Mesenchymal stem cell (in vitro differentiated cells and primary cell): ENCODE measurements around the gene OR11A1.

ENCODE experiments used
- DNase-seq: peaks from one replicate; pipeline ENCODE4 v3.0.0-alpha.2; 2013
- H2AFZ ChIP-seq: one replicate; pipeline ENCODE4 v1.6.1; 2013; ENCODE audit warnings: low read depth, mild to moderate bottlenecking, control low read depth, inconsistent platforms, low read length, moderate library complexity
- H2AK5ac ChIP-seq: 2 replicates; pipeline ENCODE4 v1.6.1; 2013; ENCODE audit warnings: low read length, moderate library complexity, mild to moderate bottlenecking, inconsistent platforms; ENCODE audit not compliant: severe bottlenecking
- H2BK120ac ChIP-seq: one replicate; pipeline ENCODE4 v1.6.1; 2013; ENCODE audit warnings: low read depth, mild to moderate bottlenecking, inconsistent platforms, low read length, moderate library complexity
- H2BK12ac ChIP-seq, 2 experiments: one replicate each; pipeline ENCODE4 v1.6.1; 2013; ENCODE audit warnings: inconsistent platforms in 2 of 2, low read length in 2 of 2, mild to moderate bottlenecking in 2 of 2, moderate library complexity in 2 of 2, control low read depth in 1 of 2
- H2BK15ac ChIP-seq: one replicate; pipeline ENCODE4 v1.6.1; 2013; ENCODE audit warnings: mild to moderate bottlenecking, low read depth, inconsistent platforms; ENCODE audit not compliant: poor library complexity, severe bottlenecking
- H2BK5ac ChIP-seq: 2 replicates; pipeline ENCODE4 v1.6.1; 2013; ENCODE audit warnings: low read depth, mild to moderate bottlenecking, low read length, control low read depth, inconsistent platforms; ENCODE audit not compliant: poor library complexity, severe bottlenecking
- H3K14ac ChIP-seq, 2 experiments: one replicate each; pipeline ENCODE4 v1.6.1; 2013; ENCODE audit warnings: inconsistent platforms in 2 of 2, low read length in 2 of 2, control low read depth in 1 of 2, mild to moderate bottlenecking in 1 of 2, moderate library complexity in 1 of 2
- H3K18ac ChIP-seq, 2 experiments: one replicate each; pipeline ENCODE4 v1.6.1; 2013; ENCODE audit warnings: inconsistent platforms in 2 of 2, low read length in 2 of 2, control low read depth in 1 of 2, low read depth in 1 of 2, mild to moderate bottlenecking in 1 of 2
- H3K23ac ChIP-seq, 2 experiments: one replicate each; pipeline ENCODE4 v1.6.1; 2013; ENCODE audit warnings: inconsistent platforms in 2 of 2, low read length in 2 of 2, mild to moderate bottlenecking in 2 of 2, moderate library complexity in 2 of 2, control low read depth in 1 of 2
- H3K27ac ChIP-seq: 2 replicates; pipeline ENCODE4 v1.5.1; 2013; ENCODE audit warnings: mild to moderate bottlenecking, moderate library complexity, low read length, control low read depth, inconsistent platforms; ENCODE audit not compliant: poor library complexity, severe bottlenecking
- H3K27me3 ChIP-seq, 2 experiments: 2 replicates each; pipeline versions ENCODE4 v1.6.1 to v1.7.0; 2013; ENCODE audit warnings: low read length in 2 of 2, mild to moderate bottlenecking in 2 of 2, moderate library complexity in 2 of 2, control low read depth in 1 of 2, inconsistent platforms in 1 of 2; ENCODE audit not compliant: control insufficient read depth in 1 of 2, insufficient read depth in 1 of 2
- H3K36me3 ChIP-seq, 2 experiments: 2 replicates each; pipeline versions ENCODE4 v1.6.1 to v1.7.0; 2013; ENCODE audit warnings: low read length in 2 of 2, control low read depth in 1 of 2, inconsistent platforms in 1 of 2, low read depth in 1 of 2, mild to moderate bottlenecking in 1 of 2; ENCODE audit not compliant: insufficient read depth in 2 of 2, control insufficient read depth in 1 of 2
- H3K4ac ChIP-seq, 2 experiments: one replicate each; pipeline ENCODE4 v1.6.1; 2013; ENCODE audit warnings: inconsistent platforms in 2 of 2, low read length in 2 of 2, mild to moderate bottlenecking in 2 of 2, moderate library complexity in 2 of 2, control low read depth in 1 of 2, low read depth in 1 of 2
- H3K4me1 ChIP-seq: 2 replicates; pipeline ENCODE4 v1.6.1; 2013; ENCODE audit warnings: low read depth, low read length, control low read depth; ENCODE audit not compliant: control insufficient read depth, insufficient read depth
- H3K4me2 ChIP-seq: 2 replicates; pipeline ENCODE4 v1.6.1; 2013; ENCODE audit warnings: low read length, mild to moderate bottlenecking, inconsistent platforms; ENCODE audit not compliant: poor library complexity, severe bottlenecking
- H3K4me3 ChIP-seq, 2 experiments: 2 replicates each; pipeline versions ENCODE4 v1.5.1 to v1.7.0; 2013; ENCODE audit warnings: low read length in 2 of 2, mild to moderate bottlenecking in 2 of 2, control low read depth in 1 of 2, low read depth in 1 of 2; ENCODE audit not compliant: insufficient read depth in 1 of 2
- H3K79me1 ChIP-seq: replicated peaks from 2 replicates; pipeline ENCODE4 v1.6.1; 2013; ENCODE audit warnings: mild to moderate bottlenecking, control low read depth, low read length, inconsistent platforms; ENCODE audit not compliant: poor library complexity, severe bottlenecking
- H3K9ac ChIP-seq: 2 replicates; pipeline ENCODE4 v1.7.0; 2013; ENCODE audit warnings: mild to moderate bottlenecking, low read length, moderate library complexity
- H3K9me3 ChIP-seq: 2 replicates; pipeline ENCODE4 v1.7.0; 2013; ENCODE audit warnings: mild to moderate bottlenecking, low read length; ENCODE audit not compliant: control insufficient read depth
- H4K8ac ChIP-seq: one replicate; pipeline ENCODE4 v1.6.1; 2013; ENCODE audit warnings: inconsistent platforms, mild to moderate bottlenecking, low read length, moderate library complexity
- H4K91ac ChIP-seq: one replicate; pipeline ENCODE4 v1.6.1; 2013; ENCODE audit warnings: mild to moderate bottlenecking, low read length, inconsistent platforms
- WGBS: methylation state at CpG from one replicate; pipeline ENCODE4 v1.1.7; 2013; ENCODE audit warnings: mixed read lengths; 5-methylcytosine and 5-hydroxymethylcytosine counted together

Gene OR11A1

GRCh38 chr6:29478740-29479139 is 21.9 kb upstream of the OR11A1 start:
- 71% methylated on average over 5 of the region's 5 CpGs for WGBS
- no peaks in the 10 kb centered on the region for H3K4me1 ChIP-seq

GRCh38 chr6:29477923-29478450 is 21.1 kb upstream of the OR11A1 start:
- no peaks in the 10 kb centered on the region for H3K36me3 ChIP-seq

More at GRCh38 chr6:29478740-29479139, 21.9 kb upstream of the OR11A1 start:
- H3K79me1 ChIP-seq = no peaks in the 10 kb centered on the region
- no peak overlapping the region for H3K9ac ChIP-seq
- H2BK120ac ChIP-seq = no peak overlapping the region
- no peak overlapping the region for H4K91ac ChIP-seq
- no peak overlapping the region for H3K14ac ChIP-seq
- H3K4ac ChIP-seq = no peak overlapping the region
- no peak overlapping the region for H3K4me2 ChIP-seq
- H2AFZ ChIP-seq = no peak overlapping the region
- H3K23ac ChIP-seq = no peak overlapping the region
- no peak overlapping the region for H3K18ac ChIP-seq
- no peak overlapping the region for H4K8ac ChIP-seq
- H2BK12ac ChIP-seq = no peak overlapping the region
- H3K36me3 ChIP-seq = no peaks in the 10 kb centered on the region
- H3K27me3 ChIP-seq = peaks cover 0 to 5% of the 10 kb centered on the region in 2 experiments
- H2BK5ac ChIP-seq = no peak overlapping the region
- H2AK5ac ChIP-seq = no peak overlapping the region
- no peaks in the 10 kb centered on the region for H3K9me3 ChIP-seq
- DNase-seq = no peak
- no peak overlapping the region for H3K4me3 ChIP-seq
- H2BK15ac ChIP-seq = no peak overlapping the region
- no peak overlapping the region for H3K27ac ChIP-seq

GRCh38 chr6:29474996-29475395 is 18.1 kb upstream of the OR11A1 start:
- no peaks in the 10 kb centered on the region for H3K36me3 ChIP-seq
- WGBS = 20% methylated on average over 1 of the region's 2 CpGs
- H4K8ac ChIP-seq = no peak overlapping the region
- no peaks in the 10 kb centered on the region for H3K9me3 ChIP-seq
- H3K4me2 ChIP-seq = no peak overlapping the region
- no peak overlapping the region for H3K9ac ChIP-seq
- no peak for DNase-seq
- peaks cover 0 to 5% of the 10 kb centered on the region in 2 experiments for H3K27me3 ChIP-seq
- no peak overlapping the region for H3K18ac ChIP-seq
- no peak overlapping the region for H2AK5ac ChIP-seq
- H3K14ac ChIP-seq = no peak overlapping the region
- no peaks in the 10 kb centered on the region for H3K79me1 ChIP-seq
- H3K4ac ChIP-seq = no peak overlapping the region
- H2BK5ac ChIP-seq = no peak overlapping the region
- H3K4me3 ChIP-seq = no peak overlapping the region
- no peak overlapping the region for H2BK15ac ChIP-seq
- H3K23ac ChIP-seq = no peak overlapping the region
- no peak overlapping the region for H2AFZ ChIP-seq
- H2BK12ac ChIP-seq = no peak overlapping the region
- no peak overlapping the region for H4K91ac ChIP-seq
- no peak overlapping the region for H3K27ac ChIP-seq
- no peaks in the 10 kb centered on the region for H3K4me1 ChIP-seq
- H2BK120ac ChIP-seq = no peak overlapping the region

More at GRCh38 chr6:29477923-29478450, 21.1 kb upstream of the OR11A1 start:
- Histone ChIP-seq H2BK5ac (no peak overlapping the region), H2BK12ac (no peak overlapping the region), H3K9me3 (no peaks in the 10 kb centered on the region), H3K14ac (no peak overlapping the region), H2BK15ac (no peak overlapping the region), H4K8ac (no peak overlapping the region), H3K4me2 (no peak overlapping the region), H3K79me1 (no peaks in the 10 kb centered on the region), H4K91ac (no peak overlapping the region), H3K4ac (no peak overlapping the region), H2AK5ac (no peak overlapping the region), H3K27me3 (peaks cover 0 to 5% of the 10 kb centered on the region in 2 experiments), H3K4me1 (no peaks in the 10 kb centered on the region), H3K23ac (no peak overlapping the region), H3K9ac (no peak overlapping the region), H3K4me3 (no peak overlapping the region), H3K18ac (no peak overlapping the region), H2BK120ac (no peak overlapping the region), H3K27ac (no peak overlapping the region), H2AFZ (no peak overlapping the region)
- DNase-seq = no peak
- WGBS = 45% methylated on average over 5 of the region's 5 CpGs

- no peak overlapping the region for H3K4ac ChIP-seq
- no peak for DNase-seq
- H3K27ac ChIP-seq = no peak overlapping the region
- H3K9me3 ChIP-seq = no peaks in the 10 kb centered on the region
- H2BK120ac ChIP-seq = no peak overlapping the region
- H3K4me2 ChIP-seq = no peak overlapping the region
- no peak overlapping the region for H3K23ac ChIP-seq
- H3K27me3 ChIP-seq = peaks cover 0 to 11% of the 10 kb centered on the region in 2 experiments
- no peak overlapping the region for H3K14ac ChIP-seq
- H2BK15ac ChIP-seq = no peak overlapping the region
- no peak overlapping the region for H3K4me3 ChIP-seq
- H3K18ac ChIP-seq = no peak overlapping the region
- H3K79me1 ChIP-seq = no peaks in the 10 kb centered on the region
- WGBS = 48% methylated on average over 6 of the region's 6 CpGs
- H2BK12ac ChIP-seq = no peak overlapping the region
- H2AK5ac ChIP-seq = no peak overlapping the region
- H4K8ac ChIP-seq = no peak overlapping the region
- no peak overlapping the region for H2BK5ac ChIP-seq
- H3K36me3 ChIP-seq = no peaks in the 10 kb centered on the region
- H3K9ac ChIP-seq = no peak overlapping the region
- no peak overlapping the region for H2AFZ ChIP-seq
- H3K4me1 ChIP-seq = no peaks in the 10 kb centered on the region
- H4K91ac ChIP-seq = no peak overlapping the region
Measured at GRCh38 chr6:29466241-29466640, 9.4 kb upstream of the OR11A1 start.
